ENCODE measurements around the gene ABCD3. TPM values are rescaled to one million over a fixed set of nuclear protein-coding genes. Genes with fewer than 3 reads are reported as not detected.

The ABCD3 gene
- total RNA-seq, 1 experiment from 2014 or later = 26.5 TPM

DNA sequence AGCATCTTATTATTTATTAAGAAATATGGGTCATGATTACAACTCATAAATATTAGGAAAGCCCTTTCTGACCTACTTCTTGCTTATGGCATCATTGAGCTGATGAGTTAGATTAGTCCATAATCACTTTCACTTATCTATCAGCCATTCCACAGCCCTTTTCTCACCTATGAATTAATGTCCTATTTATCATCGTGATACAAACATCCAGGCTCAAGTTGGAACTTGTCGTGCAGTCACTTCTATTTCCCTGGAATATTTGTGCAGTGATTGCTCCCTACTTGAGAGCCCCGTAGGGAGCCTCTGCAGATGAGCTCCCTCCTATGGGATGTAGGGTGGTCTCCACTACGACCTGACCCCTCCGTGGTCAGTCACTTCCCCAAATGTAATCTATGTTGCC, 131.5 kb downstream of the ABCD3 start:
- TF ChIP-seq, protein P1, sequence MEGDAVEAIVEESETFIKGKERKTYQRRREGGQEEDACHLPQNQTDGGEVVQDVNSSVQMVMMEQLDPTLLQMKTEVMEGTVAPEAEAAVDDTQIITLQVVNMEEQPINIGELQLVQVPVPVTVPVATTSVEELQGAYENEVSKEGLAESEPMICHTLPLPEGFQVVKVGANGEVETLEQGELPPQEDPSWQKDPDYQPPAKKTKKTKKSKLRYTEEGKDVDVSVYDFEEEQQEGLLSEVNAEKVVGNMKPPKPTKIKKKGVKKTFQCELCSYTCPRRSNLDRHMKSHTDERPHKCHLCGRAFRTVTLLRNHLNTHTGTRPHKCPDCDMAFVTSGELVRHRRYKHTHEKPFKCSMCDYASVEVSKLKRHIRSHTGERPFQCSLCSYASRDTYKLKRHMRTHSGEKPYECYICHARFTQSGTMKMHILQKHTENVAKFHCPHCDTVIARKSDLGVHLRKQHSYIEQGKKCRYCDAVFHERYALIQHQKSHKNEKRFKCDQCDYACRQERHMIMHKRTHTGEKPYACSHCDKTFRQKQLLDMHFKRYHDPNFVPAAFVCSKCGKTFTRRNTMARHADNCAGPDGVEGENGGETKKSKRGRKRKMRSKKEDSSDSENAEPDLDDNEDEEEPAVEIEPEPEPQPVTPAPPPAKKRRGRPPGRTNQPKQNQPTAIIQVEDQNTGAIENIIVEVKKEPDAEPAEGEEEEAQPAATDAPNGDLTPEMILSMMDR (IDR thresholded peaks at IDR 0.05; ENCODE audit: unreplicated experiment) = no peak
- no peaks in the 10 kb centered on the region for H3K9me3 Mint-ChIP-seq (ENCODE audit: unreplicated experiment)
- H3K36me3 Mint-ChIP-seq (ENCODE audit: insufficient read depth, unreplicated experiment) = no peaks in the 10 kb centered on the region
- no peak for DNase-seq (ENCODE audit: unreplicated experiment)
- BruUV-seq (replicated peaks) = no TSS peak
- no peak overlapping the region for H3K4me3 Mint-ChIP-seq (ENCODE audit: unreplicated experiment)
- intact Hi-C loops (cut with micrococcal nuclease) = no loop called here
- peaks cover 25% of the 10 kb centered on the region for H3K4me1 Mint-ChIP-seq (ENCODE audit: insufficient read depth, unreplicated experiment)
- POLR2A ChIA-PET = interaction anchor here (0.6 to 1.5 kb wide), 5 partner anchors 8 to 119 kb away, joined by 3 to 5 read pairs (median 4); partner anchors contain the start of gene F3
- CTCF ChIA-PET = interaction anchor here (0.6 to 1.1 kb wide), 4 partner anchors 11 to 244 kb away, joined by 3 to 4 read pairs (median 3); no protein-coding TSS in a partner anchor
- no peaks in the 10 kb centered on the region for H3K27me3 Mint-ChIP-seq (ENCODE audit: insufficient read depth, unreplicated experiment)
- no peak overlapping the region for H3K27ac Mint-ChIP-seq (ENCODE audit: low read depth, unreplicated experiment)

DNA sequence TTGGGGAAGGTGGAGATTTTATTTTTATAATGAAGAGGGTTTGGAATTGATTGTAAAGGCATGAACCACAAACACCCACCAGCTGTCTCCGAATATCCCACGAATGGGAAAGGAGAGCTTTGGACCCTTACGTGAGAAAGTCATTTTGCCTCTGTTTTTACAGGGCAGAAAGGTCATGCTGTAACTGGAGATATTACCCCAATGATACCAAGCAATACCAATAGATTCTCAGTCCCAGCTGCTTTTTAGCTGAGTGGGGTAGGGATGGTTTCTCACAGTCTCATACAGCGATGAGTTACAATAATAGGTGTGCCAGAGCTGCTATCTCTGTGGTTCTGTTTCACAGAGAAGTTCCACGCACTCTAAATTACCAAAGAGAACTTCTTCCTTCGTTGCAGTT, 132.2 kb downstream of the ABCD3 start:
- POLR2A ChIA-PET = interaction anchor here (0.6 to 1.3 kb wide), 4 partner anchors 9 to 120 kb away, joined by 3 to 5 read pairs (median 3); partner anchors contain the start of gene F3
- no peaks in the 10 kb centered on the region for H3K36me3 Mint-ChIP-seq (ENCODE audit: insufficient read depth, unreplicated experiment)
- no peak overlapping the region for H3K27ac Mint-ChIP-seq (ENCODE audit: low read depth, unreplicated experiment)
- no peak overlapping the region for H3K4me3 Mint-ChIP-seq (ENCODE audit: unreplicated experiment)
- no peak for DNase-seq (ENCODE audit: unreplicated experiment)
- intact Hi-C loops (cut with micrococcal nuclease) = no loop called here
- BruUV-seq (replicated peaks) = no TSS peak
- TF ChIP-seq, protein P1 (IDR thresholded peaks at IDR 0.05; ENCODE audit: unreplicated experiment) = no peak
- no peaks in the 10 kb centered on the region for H3K9me3 Mint-ChIP-seq (ENCODE audit: unreplicated experiment)
- H3K27me3 Mint-ChIP-seq (ENCODE audit: insufficient read depth, unreplicated experiment) = no peaks in the 10 kb centered on the region
- CTCF ChIA-PET = interaction anchor here (0.5 to 1.1 kb wide), 2 partner anchors 243 to 304 kb away, joined by 3 read pairs; no protein-coding TSS in a partner anchor
- peaks cover 20% of the 10 kb centered on the region for H3K4me1 Mint-ChIP-seq (ENCODE audit: insufficient read depth, unreplicated experiment)

DNA sequence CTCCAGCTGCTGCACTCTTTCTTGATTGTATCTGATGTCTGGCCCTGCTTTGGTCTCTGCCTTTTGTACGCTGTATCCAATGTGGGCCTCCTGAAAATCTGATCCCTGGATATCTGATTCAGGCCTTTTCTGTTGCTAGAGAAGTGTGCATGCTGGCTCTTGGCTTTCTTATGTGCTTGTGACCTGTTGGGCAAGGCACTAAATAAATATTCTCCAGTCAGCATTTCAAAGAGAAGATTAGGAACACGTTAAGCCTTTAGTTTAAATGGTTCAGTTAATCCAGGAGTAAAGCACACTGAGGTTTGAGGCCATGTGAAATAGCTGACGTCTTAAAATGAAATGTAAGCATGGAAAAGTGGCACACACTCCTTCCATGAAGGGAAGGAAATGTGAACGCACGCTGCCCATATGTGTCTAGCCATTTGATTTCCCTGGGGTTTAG, 132.6 kb downstream of the ABCD3 start:
- Mint-ChIP-seq H3K27me3 (ENCODE audit: insufficient read depth, unreplicated experiment) (no peaks in the 10 kb centered on the region), H3K4me3 (ENCODE audit: unreplicated experiment) (no peak overlapping the region), H3K27ac (ENCODE audit: low read depth, unreplicated experiment) (no peak overlapping the region), H3K36me3 (ENCODE audit: insufficient read depth, unreplicated experiment) (no peaks in the 10 kb centered on the region), H3K9me3 (ENCODE audit: unreplicated experiment) (no peaks in the 10 kb centered on the region), H3K4me1 (ENCODE audit: insufficient read depth, unreplicated experiment) (peaks cover 20% of the 10 kb centered on the region)
- TF ChIP-seq, protein P1 (IDR thresholded peaks at IDR 0.05; ENCODE audit: unreplicated experiment) = no peak
- DNase-seq (ENCODE audit: unreplicated experiment) = no peak
- intact Hi-C loops (cut with micrococcal nuclease) = no loop called here
- ChIA-PET POLR2A (interaction anchor here (0.7 kb wide), 1 partner anchor 51 kb away, joined by 3 read pairs; no protein-coding TSS in a partner anchor), CTCF (interaction anchor here (0.5 to 1.1 kb wide), 2 partner anchors 243 to 304 kb away, joined by 3 read pairs; no protein-coding TSS in a partner anchor)
- no TSS peak for BruUV-seq (replicated peaks)

DNA sequence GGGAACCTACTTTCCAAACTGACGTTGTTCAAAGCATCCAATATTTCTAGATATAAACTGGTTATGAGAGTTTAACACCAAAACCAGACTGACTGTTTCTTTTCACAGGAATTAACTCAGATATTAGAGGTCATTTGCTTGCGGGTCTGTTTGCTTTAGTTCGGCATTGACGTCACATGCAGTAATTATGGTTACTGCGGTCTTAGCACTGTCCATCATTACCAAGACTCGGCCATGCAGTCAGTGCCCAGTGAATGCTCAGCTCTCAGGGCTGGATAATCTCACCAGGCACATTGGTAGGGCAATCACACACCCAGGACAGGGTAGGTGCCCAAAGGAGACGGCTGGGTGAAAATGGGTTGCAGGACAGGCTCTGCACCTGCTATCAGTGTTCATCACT, 133.3 kb downstream of the ABCD3 start:
- CTCF ChIA-PET = no interaction called here
- no peaks in the 10 kb centered on the region for H3K36me3 Mint-ChIP-seq (ENCODE audit: insufficient read depth, unreplicated experiment)
- no peaks in the 10 kb centered on the region for H3K27me3 Mint-ChIP-seq (ENCODE audit: insufficient read depth, unreplicated experiment)
- DNase-seq (ENCODE audit: unreplicated experiment) = no peak
- TF ChIP-seq, protein P1 (IDR thresholded peaks at IDR 0.05; ENCODE audit: unreplicated experiment) = no peak
- POLR2A ChIA-PET = no interaction called here
- no peak overlapping the region for H3K4me3 Mint-ChIP-seq (ENCODE audit: unreplicated experiment)
- no TSS peak for BruUV-seq (replicated peaks)
- peaks cover 16% of the 10 kb centered on the region for H3K4me1 Mint-ChIP-seq (ENCODE audit: insufficient read depth, unreplicated experiment)
- H3K27ac Mint-ChIP-seq (ENCODE audit: low read depth, unreplicated experiment) = no peak overlapping the region
- intact Hi-C loops (cut with micrococcal nuclease) = no loop called here
- H3K9me3 Mint-ChIP-seq (ENCODE audit: unreplicated experiment) = no peaks in the 10 kb centered on the region
